Mononuclear cell (primary cell): ENCODE results near the gene SEMA5B. TPM values are rescaled to one million over a fixed set of nuclear protein-coding genes. Genes with fewer than 3 reads are reported as not detected.

Source experiments
- H3K27me3 ChIP-seq: 2 replicates; pipeline ENCODE4 v1.6.0; 2011; ENCODE audit warnings: low read length, control low read depth; ENCODE audit not compliant: insufficient read depth
- H3K4me1 ChIP-seq: 2 replicates; pipeline ENCODE4 v1.5.1; 2011; ENCODE audit warnings: mild to moderate bottlenecking, low read length, control low read depth; ENCODE audit not compliant: insufficient read depth
- H3K4me3 ChIP-seq: 2 replicates; pipeline ENCODE4 v1.5.1; 2011; ENCODE audit warnings: mild to moderate bottlenecking, low read length, moderate library complexity
- H3K9me3 ChIP-seq: 2 replicates; pipeline ENCODE4 v1.5.1; 2011; ENCODE audit warnings: low read depth, mild to moderate bottlenecking, control low read depth, low read length
- total RNA-seq: library from RNA; depleted of rRNA; stranded (reverse); fragments of >200 nt; gene quantifications from one replicate; pipeline ENCODE4 v1.2.3, GENCODE V29; 2012

SEMA5B gene
- total RNA-seq, 1 donor = not detected

- H3K27me3 ChIP-seq = no peaks in the 10 kb centered on the region
- no peak overlapping the region for H3K4me3 ChIP-seq
- no peaks in the 10 kb centered on the region for H3K9me3 ChIP-seq
- peaks cover 9% of the 10 kb centered on the region for H3K4me1 ChIP-seq
Measured at GRCh38 chr3:122934251-122934650, 93.3 kb downstream of the SEMA5B start.

GRCh38 chr3:122932251-122932967 lies 95.2 kb downstream of the SEMA5B start:
- no peaks in the 10 kb centered on the region for H3K27me3 ChIP-seq
- H3K9me3 ChIP-seq = no peaks in the 10 kb centered on the region
- H3K4me1 ChIP-seq = no peaks in the 10 kb centered on the region
- no peak overlapping the region for H3K4me3 ChIP-seq

GRCh38 chr3:122931636-122932035 lies 95.9 kb downstream of the SEMA5B start:
- no peaks in the 10 kb centered on the region for H3K27me3 ChIP-seq
- no peak overlapping the region for H3K4me3 ChIP-seq
- H3K4me1 ChIP-seq = no peaks in the 10 kb centered on the region

GRCh38 chr3:122930063-122930997 lies 97.2 kb downstream of the SEMA5B start:
- no peaks in the 10 kb centered on the region for H3K27me3 ChIP-seq
- H3K4me3 ChIP-seq = no peak overlapping the region
- no peaks in the 10 kb centered on the region for H3K9me3 ChIP-seq
- no peaks in the 10 kb centered on the region for H3K4me1 ChIP-seq

More at GRCh38 chr3:122931636-122932035, 95.9 kb downstream of the SEMA5B start:
- H3K9me3 ChIP-seq = no peaks in the 10 kb centered on the region

GRCh38 chr3:122929188-122930062 lies 98.1 kb downstream of the SEMA5B start:
- no peaks in the 10 kb centered on the region for H3K4me1 ChIP-seq
- no peaks in the 10 kb centered on the region for H3K27me3 ChIP-seq
- H3K4me3 ChIP-seq = no peak overlapping the region
- no peaks in the 10 kb centered on the region for H3K9me3 ChIP-seq

- H3K9me3 ChIP-seq = no peaks in the 10 kb centered on the region
- no peaks in the 10 kb centered on the region for H3K4me1 ChIP-seq
- no peaks in the 10 kb centered on the region for H3K27me3 ChIP-seq
- H3K4me3 ChIP-seq = no peak overlapping the region
Measured at GRCh38 chr3:122928396-122929187, 99.0 kb downstream of the SEMA5B start.

- no peaks in the 10 kb centered on the region for H3K9me3 ChIP-seq
- no peaks in the 10 kb centered on the region for H3K4me1 ChIP-seq
- no peak overlapping the region for H3K4me3 ChIP-seq
- peaks cover 8% of the 10 kb centered on the region for H3K27me3 ChIP-seq
Measured at GRCh38 chr3:122927726-122928125, 99.8 kb downstream of the SEMA5B start.

GRCh38 chr3:122926811-122927210 lies 100.8 kb downstream of the SEMA5B start:
- H3K27me3 ChIP-seq = peaks cover 17% of the 10 kb centered on the region
- no peaks in the 10 kb centered on the region for H3K9me3 ChIP-seq
- no peak overlapping the region for H3K4me3 ChIP-seq
- H3K4me1 ChIP-seq = peaks cover 4% of the 10 kb centered on the region

- peaks cover 6% of the 10 kb centered on the region for H3K4me1 ChIP-seq
Measured at GRCh38 chr3:122926322-122926721, 101.2 kb downstream of the SEMA5B start.

GRCh38 chr3:122925756-122926155 lies 101.8 kb downstream of the SEMA5B start:
- Histone ChIP-seq H3K4me1 (peaks cover 6% of the 10 kb centered on the region), H3K27me3 (peaks cover 26% of the 10 kb centered on the region), H3K9me3 (no peaks in the 10 kb centered on the region), H3K4me3 (no peak overlapping the region)

More at GRCh38 chr3:122926322-122926721, 101.2 kb downstream of the SEMA5B start:
- Histone ChIP-seq H3K9me3 (no peaks in the 10 kb centered on the region), H3K27me3 (peaks cover 22% of the 10 kb centered on the region), H3K4me3 (no peak overlapping the region)

GRCh38 chr3:122924056-122924455 lies 103.5 kb downstream of the SEMA5B start:
- no peaks in the 10 kb centered on the region for H3K9me3 ChIP-seq
- H3K27me3 ChIP-seq = peaks cover 29% of the 10 kb centered on the region
- H3K4me3 ChIP-seq = no peak overlapping the region
- peaks cover 6% of the 10 kb centered on the region for H3K4me1 ChIP-seq

- H3K9me3 ChIP-seq = no peaks in the 10 kb centered on the region
- peaks cover 6% of the 10 kb centered on the region for H3K4me1 ChIP-seq
- H3K27me3 ChIP-seq = peaks cover 29% of the 10 kb centered on the region
- H3K4me3 ChIP-seq = no peak overlapping the region
Measured at GRCh38 chr3:122923611-122924010, 104.0 kb downstream of the SEMA5B start.

- Histone ChIP-seq H3K9me3 (no peaks in the 10 kb centered on the region), H3K27me3 (peaks cover 29% of the 10 kb centered on the region), H3K4me3 (no peak overlapping the region), H3K4me1 (peaks cover 6% of the 10 kb centered on the region)
Measured at GRCh38 chr3:122921791-122922651, 105.5 kb downstream of the SEMA5B start.
